Posterior cingulate gyrus (tissue), 11 donors: ENCODE measurements around the gene OR10R2.
"Not testable (repeated sequence)": the region's sequence is repeated elsewhere in the genome, so short reads cannot be mapped to it uniquely, and the experiment has no call there.

Experiments used
- DNase-seq, 10 donors: peaks; one replicate each; pipeline versions ENCODE4 v3.0.0 to v3.0.0-alpha.2; 2020 to 2021; ENCODE audit warnings: mixed read lengths in 3 of 10
- intact Hi-C: fragments of 100-400 bp; cut with DNase I; formaldehyde crosslinking; loops from one replicate; pipeline ENCODE4 v1.15.1; 2023

OR10R2 gene

GRCh38 chr1:158471920-158472319 lies at the start of gene OR10R2:
OR10R2 (plus strand) TSS chr1:158472220; CDS start chr1:158472326, 106 bp downstream.
- DNase-seq = no peak
- intact Hi-C loops = no loop called here

GRCh38 chr1:158425027-158425426 lies 47.0 kb upstream of the OR10R2 start:
- no peak for DNase-seq
- intact Hi-C loops = no loop called here

- DNase-seq = no peak
- intact Hi-C loops = no loop called here
Measured at GRCh38 chr1:158426137-158426536, 45.9 kb upstream of the OR10R2 start, which contains the start of gene OR10K2. OR10K2 (minus strand) TSS chr1:158426237; CDS start chr1:158420866, 5,371 bp downstream.

- intact Hi-C loops, DNase-seq: not testable (repeated sequence)
Measured at GRCh38 chr1:158430163-158430562, 41.9 kb upstream of the OR10R2 start.

- no peak for DNase-seq
- intact Hi-C loops = no loop called here
Measured at GRCh38 chr1:158434741-158435140, 37.3 kb upstream of the OR10R2 start.

GRCh38 chr1:158445376-158445775 lies 26.6 kb upstream of the OR10R2 start:
- DNase-seq = no peak
- intact Hi-C loops = no loop called here

- no peak for DNase-seq
- intact Hi-C loops = no loop called here
Measured at GRCh38 chr1:158454537-158454936, 17.5 kb upstream of the OR10R2 start.

GRCh38 chr1:158457246-158457645 lies 14.8 kb upstream of the OR10R2 start:
- intact Hi-C loops = no loop called here
- no peak for DNase-seq

- intact Hi-C loops = no loop called here
- DNase-seq = no peak
Measured at GRCh38 chr1:158458263-158458662, 13.8 kb upstream of the OR10R2 start.

GRCh38 chr1:158461534-158461933 lies 10.5 kb upstream of the OR10R2 start, which contains the start of gene OR10K1:
OR10K1 (plus strand) TSS chr1:158461834; CDS start chr1:158465562, 3,728 bp downstream.
- intact Hi-C loops = no loop called here

GRCh38 chr1:158485455-158485854 lies 13.4 kb downstream of the OR10R2 start:
- DNase-seq = no peak
- intact Hi-C loops = no loop called here

More at GRCh38 chr1:158461534-158461933, 10.5 kb upstream of the OR10R2 start, which contains the start of gene OR10K1:
- no peak for DNase-seq

GRCh38 chr1:158491316-158491715 lies 19.3 kb downstream of the OR10R2 start:
- intact Hi-C loops = no loop called here
- DNase-seq = no peak

- no peak for DNase-seq
- intact Hi-C loops = no loop called here
Measured at GRCh38 chr1:158493054-158493453, 21.0 kb downstream of the OR10R2 start.

- DNase-seq = no peak
- intact Hi-C loops = no loop called here
Measured at GRCh38 chr1:158494796-158495195, 22.8 kb downstream of the OR10R2 start.

- no peak for DNase-seq
- intact Hi-C loops = loop anchor here (2.0 kb wide), 1 partner anchor 294 kb away; no protein-coding TSS in a partner anchor
Measured at GRCh38 chr1:158496374-158496773, 24.4 kb downstream of the OR10R2 start.

- peak in 2 of 10 donors; percentile 17 to 59 for DNase-seq
- intact Hi-C loops = loop anchor here (10.0 kb wide), 1 partner anchor 488 kb away; no protein-coding TSS in a partner anchor
Measured at GRCh38 chr1:158506369-158506987, 34.5 kb downstream of the OR10R2 start.

- intact Hi-C loops = loop anchor here (10.0 kb wide), 1 partner anchor 487 kb away; no protein-coding TSS in a partner anchor
- DNase-seq = no peak
Measured at GRCh38 chr1:158507511-158507910, 35.5 kb downstream of the OR10R2 start.

GRCh38 chr1:158509471-158510156 lies 37.6 kb downstream of the OR10R2 start:
- intact Hi-C loops = loop anchor here (10.0 kb wide), 1 partner anchor 485 kb away; no protein-coding TSS in a partner anchor
- no peak for DNase-seq

GRCh38 chr1:158516966-158517365 lies 44.9 kb downstream of the OR10R2 start:
- no peak for DNase-seq
- intact Hi-C loops = no loop called here

GRCh38 chr1:158520021-158520420 lies 48.0 kb downstream of the OR10R2 start:
- DNase-seq = no peak
- intact Hi-C loops = no loop called here

GRCh38 chr1:158520955-158521665 lies 49.1 kb downstream of the OR10R2 start:
- intact Hi-C loops = no loop called here
- peak in 1 of 10 donors; percentile 44 for DNase-seq
